Natural killer cell treated with Interleukin-12 subunit alpha and Interleukin-12 subunit beta and Interleukin-15 and Interleukin-18, amount 100 ng/mL, for 72 hours (primary cell): ENCODE measurements around the gene SDK1. TPM values are rescaled to one million over a fixed set of nuclear protein-coding genes. Genes with fewer than 3 reads are reported as not detected.

ENCODE experiments used
- ATAC-seq, 2 donors: fragments of 150-1000 bp; cut with Tn5 transposase in 1 of 2; sonication (Bioruptor Pico), chemical (Tn5 transposase) in 1 of 2; 2 replicates each; pipeline ENCODE4 v1.10.0; 2021
- DNase-seq: peaks from one replicate; pipeline ENCODE4 v3.0.0; 2022; ENCODE audit warnings: low spot score
- H3K27ac Mint-ChIP-seq, 2 donors: 1 replicate in 1 of 2; 2 replicates in 1 of 2; pipeline ENCODE4 v1.8.0; 2022; ENCODE audit warnings: mixed read lengths in 2 of 2, mild to moderate bottlenecking in 1 of 2, moderate library complexity in 1 of 2
- H3K27me3 Mint-ChIP-seq, 2 donors: 1 replicate in 1 of 2; 2 replicates in 1 of 2; pipeline ENCODE4 v1.8.0; 2022; ENCODE audit warnings: mixed read lengths in 2 of 2
- H3K36me3 Mint-ChIP-seq: one replicate; pipeline ENCODE4 v1.8.0; 2022; ENCODE audit warnings: mixed read lengths
- H3K4me1 Mint-ChIP-seq, 2 donors: 1 replicate in 1 of 2; 2 replicates in 1 of 2; pipeline ENCODE4 v1.8.0; 2022; ENCODE audit warnings: low read depth in 2 of 2, mixed read lengths in 2 of 2, mild to moderate bottlenecking in 1 of 2
- H3K4me3 Mint-ChIP-seq: one replicate; pipeline ENCODE4 v1.8.0; 2022; ENCODE audit warnings: mixed read lengths
- H3K9me3 Mint-ChIP-seq: 2 replicates; pipeline ENCODE4 v1.8.0; 2022; ENCODE audit warnings: mixed read lengths
- total RNA-seq, 2 donors: library from RNA; stranded (reverse); gene quantifications; one replicate each; pipeline ENCODE4 v1.2.3, GENCODE V29; 2022

The SDK1 gene
- total RNA-seq, 2 donors from 2014 or later = 0.20 to 0.40 TPM

GRCh38 chr7:3598854-3599253 lies 297.8 kb downstream of the SDK1 start:
- Mint-ChIP-seq H3K27me3 (peaks cover 24 to 33% of the 10 kb centered on the region in 2 donors), H3K4me1 (no peaks in the 10 kb centered on the region), H3K9me3 (no peaks in the 10 kb centered on the region), H3K27ac (no peak overlapping the region), H3K4me3 (no peak overlapping the region), H3K36me3 (no peaks in the 10 kb centered on the region)
- ATAC-seq (no peak), DNase-seq (no peak)

- ATAC-seq (no peak), DNase-seq (no peak)
- peaks cover 6% of the 10 kb centered on the region for H3K36me3 Mint-ChIP-seq
- no peak overlapping the region for H3K27ac Mint-ChIP-seq
- no peaks in the 10 kb centered on the region for H3K4me1 Mint-ChIP-seq
- no peaks in the 10 kb centered on the region for H3K9me3 Mint-ChIP-seq
- peaks cover 10 to 34% of the 10 kb centered on the region in 2 donors for H3K27me3 Mint-ChIP-seq
- no peak overlapping the region for H3K4me3 Mint-ChIP-seq
These were observed 304.2 kb downstream of the SDK1 start for GRCh38 chr7:3605222-3605621.

- Mint-ChIP-seq H3K9me3 (no peaks in the 10 kb centered on the region), H3K36me3 (peaks cover 6% of the 10 kb centered on the region), H3K27me3 (peaks cover 11 to 41% of the 10 kb centered on the region in 2 donors), H3K27ac (no peak overlapping the region), H3K4me1 (no peaks in the 10 kb centered on the region), H3K4me3 (no peak overlapping the region)
- DNase-seq (no peak), ATAC-seq (no peak)
These were observed 305.4 kb downstream of the SDK1 start for GRCh38 chr7:3606436-3606835.

- Mint-ChIP-seq H3K4me1 (no peaks in the 10 kb centered on the region), H3K9me3 (no peaks in the 10 kb centered on the region), H3K27ac (no peak overlapping the region)
These were observed 306.8 kb downstream of the SDK1 start for GRCh38 chr7:3607847-3608246.

GRCh38 chr7:3616306-3616705 lies 315.3 kb downstream of the SDK1 start:
- Mint-ChIP-seq H3K4me1 (no peaks in the 10 kb centered on the region), H3K4me3 (no peak overlapping the region), H3K27me3 (peaks cover 9 to 24% of the 10 kb centered on the region in 2 donors), H3K27ac (no peak overlapping the region), H3K9me3 (no peaks in the 10 kb centered on the region), H3K36me3 (no peaks in the 10 kb centered on the region)
- no peak for DNase-seq
- no peak for ATAC-seq

More at GRCh38 chr7:3607847-3608246, 306.8 kb downstream of the SDK1 start:
- Mint-ChIP-seq H3K27me3 (peaks cover 19 to 37% of the 10 kb centered on the region in 2 donors), H3K4me3 (no peak overlapping the region), H3K36me3 (peaks cover 6% of the 10 kb centered on the region)
- ATAC-seq = no peak
- DNase-seq = no peak

- Mint-ChIP-seq H3K36me3 (peaks cover 11% of the 10 kb centered on the region), H3K4me1 (no peaks in the 10 kb centered on the region), H3K4me3 (no peak overlapping the region), H3K27me3 (peaks cover 19 to 31% of the 10 kb centered on the region in 2 donors), H3K27ac (no peak overlapping the region), H3K9me3 (no peaks in the 10 kb centered on the region)
- ATAC-seq = no peak
- no peak for DNase-seq
These were observed 329.0 kb downstream of the SDK1 start for GRCh38 chr7:3630081-3630480.

- Mint-ChIP-seq H3K4me3 (no peak overlapping the region), H3K27ac (no peak overlapping the region), H3K9me3 (no peaks in the 10 kb centered on the region), H3K4me1 (no peaks in the 10 kb centered on the region), H3K36me3 (peaks cover 7% of the 10 kb centered on the region), H3K27me3 (peaks cover 28 to 43% of the 10 kb centered on the region in 2 donors)
- DNase-seq = no peak
- ATAC-seq = no peak
These were observed 333.3 kb downstream of the SDK1 start for GRCh38 chr7:3634396-3634795.

- Mint-ChIP-seq H3K36me3 (no peaks in the 10 kb centered on the region), H3K27ac (no peak overlapping the region)
- ATAC-seq = no peak
These were observed 335.2 kb downstream of the SDK1 start for GRCh38 chr7:3636131-3636860.

GRCh38 chr7:3639253-3639652 lies 338.2 kb downstream of the SDK1 start:
- H3K27me3 Mint-ChIP-seq = peaks cover 21 to 55% of the 10 kb centered on the region in 2 donors
- ATAC-seq = no peak
- H3K36me3 Mint-ChIP-seq = no peaks in the 10 kb centered on the region
- no peaks in the 10 kb centered on the region for H3K4me1 Mint-ChIP-seq
- H3K27ac Mint-ChIP-seq = no peak overlapping the region
- DNase-seq = no peak
- H3K9me3 Mint-ChIP-seq = no peaks in the 10 kb centered on the region
- H3K4me3 Mint-ChIP-seq = no peak overlapping the region

More at GRCh38 chr7:3636131-3636860, 335.2 kb downstream of the SDK1 start:
- H3K4me1 Mint-ChIP-seq = no peaks in the 10 kb centered on the region
- no peak overlapping the region for H3K4me3 Mint-ChIP-seq
- peaks cover 21 to 38% of the 10 kb centered on the region in 2 donors for H3K27me3 Mint-ChIP-seq
- no peaks in the 10 kb centered on the region for H3K9me3 Mint-ChIP-seq
- no peak for DNase-seq

GRCh38 chr7:3641582-3641981 lies 340.5 kb downstream of the SDK1 start:
- no peaks in the 10 kb centered on the region for H3K9me3 Mint-ChIP-seq
- H3K4me3 Mint-ChIP-seq = no peak overlapping the region
- no peak for DNase-seq
- no peak overlapping the region for H3K27ac Mint-ChIP-seq
- ATAC-seq = no peak
- peaks cover 12 to 43% of the 10 kb centered on the region in 2 donors for H3K27me3 Mint-ChIP-seq
- H3K36me3 Mint-ChIP-seq = no peaks in the 10 kb centered on the region
- no peaks in the 10 kb centered on the region for H3K4me1 Mint-ChIP-seq

GRCh38 chr7:3643091-3643490 lies 342.0 kb downstream of the SDK1 start:
- Mint-ChIP-seq H3K4me3 (no peak overlapping the region), H3K27ac (no peak overlapping the region), H3K4me1 (no peaks in the 10 kb centered on the region), H3K27me3 (peaks cover 13 to 43% of the 10 kb centered on the region in 2 donors), H3K36me3 (no peaks in the 10 kb centered on the region), H3K9me3 (no peaks in the 10 kb centered on the region)
- DNase-seq = no peak
- ATAC-seq = no peak

- H3K4me3 Mint-ChIP-seq = no peak overlapping the region
- no peaks in the 10 kb centered on the region for H3K36me3 Mint-ChIP-seq
- no peak for DNase-seq
- no peaks in the 10 kb centered on the region for H3K4me1 Mint-ChIP-seq
- ATAC-seq = no peak
- H3K27me3 Mint-ChIP-seq = peaks cover 27 to 46% of the 10 kb centered on the region in 2 donors
- no peak overlapping the region for H3K27ac Mint-ChIP-seq
- no peaks in the 10 kb centered on the region for H3K9me3 Mint-ChIP-seq
These were observed 347.2 kb downstream of the SDK1 start for GRCh38 chr7:3648276-3648675.

- no peak overlapping the region for H3K27ac Mint-ChIP-seq
- DNase-seq (no peak), ATAC-seq (no peak)
- H3K4me1 Mint-ChIP-seq = no peaks in the 10 kb centered on the region
- peaks cover 26 to 47% of the 10 kb centered on the region in 2 donors for H3K27me3 Mint-ChIP-seq
- no peaks in the 10 kb centered on the region for H3K9me3 Mint-ChIP-seq
- no peaks in the 10 kb centered on the region for H3K36me3 Mint-ChIP-seq
- H3K4me3 Mint-ChIP-seq = no peak overlapping the region
These were observed 348.2 kb downstream of the SDK1 start for GRCh38 chr7:3649250-3649649.

- no peak for DNase-seq
- Mint-ChIP-seq H3K4me1 (no peaks in the 10 kb centered on the region), H3K9me3 (no peaks in the 10 kb centered on the region), H3K27me3 (peaks cover 26 to 47% of the 10 kb centered on the region in 2 donors), H3K4me3 (no peak overlapping the region), H3K27ac (no peak overlapping the region), H3K36me3 (no peaks in the 10 kb centered on the region)
- no peak for ATAC-seq
These were observed 348.8 kb downstream of the SDK1 start for GRCh38 chr7:3649678-3650440.
